ENCODE measurements around the gene PRKAG2.

DNA sequence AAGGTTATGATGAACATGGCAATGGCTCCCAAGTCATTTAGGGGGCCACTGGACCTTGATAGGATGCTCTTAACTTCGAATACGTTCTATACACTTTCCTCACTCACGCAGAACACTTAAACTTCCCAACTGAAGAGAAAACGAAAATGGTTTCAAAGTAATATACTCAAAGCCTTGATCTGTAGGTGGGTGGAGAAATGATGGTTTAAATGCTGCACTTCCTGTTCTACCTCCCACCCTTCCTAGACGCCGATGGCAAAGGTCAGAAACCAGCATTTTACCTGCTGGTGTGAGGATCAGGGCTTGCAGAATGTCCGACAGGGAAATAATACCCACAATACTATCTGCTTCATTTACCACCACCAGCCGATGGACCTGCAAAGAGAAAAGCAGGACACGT is 316.7 kb downstream of the PRKAG2 start:
- TF ChIP-seq, protein P1, sequence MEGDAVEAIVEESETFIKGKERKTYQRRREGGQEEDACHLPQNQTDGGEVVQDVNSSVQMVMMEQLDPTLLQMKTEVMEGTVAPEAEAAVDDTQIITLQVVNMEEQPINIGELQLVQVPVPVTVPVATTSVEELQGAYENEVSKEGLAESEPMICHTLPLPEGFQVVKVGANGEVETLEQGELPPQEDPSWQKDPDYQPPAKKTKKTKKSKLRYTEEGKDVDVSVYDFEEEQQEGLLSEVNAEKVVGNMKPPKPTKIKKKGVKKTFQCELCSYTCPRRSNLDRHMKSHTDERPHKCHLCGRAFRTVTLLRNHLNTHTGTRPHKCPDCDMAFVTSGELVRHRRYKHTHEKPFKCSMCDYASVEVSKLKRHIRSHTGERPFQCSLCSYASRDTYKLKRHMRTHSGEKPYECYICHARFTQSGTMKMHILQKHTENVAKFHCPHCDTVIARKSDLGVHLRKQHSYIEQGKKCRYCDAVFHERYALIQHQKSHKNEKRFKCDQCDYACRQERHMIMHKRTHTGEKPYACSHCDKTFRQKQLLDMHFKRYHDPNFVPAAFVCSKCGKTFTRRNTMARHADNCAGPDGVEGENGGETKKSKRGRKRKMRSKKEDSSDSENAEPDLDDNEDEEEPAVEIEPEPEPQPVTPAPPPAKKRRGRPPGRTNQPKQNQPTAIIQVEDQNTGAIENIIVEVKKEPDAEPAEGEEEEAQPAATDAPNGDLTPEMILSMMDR (IDR thresholded peaks at IDR 0.05): no peak
- TF ChIP-seq ZFX (IDR thresholded peaks at IDR 0.05; ENCODE audit: borderline replicate concordance): no peak
